WTC11 (cell line): ENCODE measurements around the gene CASR.

Experiments used
- ATF1 ChIP-seq: sonication (generic); formaldehyde crosslinking; IDR thresholded peaks from 2 replicates; pipeline ENCODE4 v1.8.1; 2023; ENCODE audit warnings: mild to moderate bottlenecking, moderate library complexity, missing genetic modification reagents
- CBFB ChIP-seq: sonication (generic); formaldehyde crosslinking; IDR thresholded peaks from 2 replicates; pipeline ENCODE4 v1.8.1; 2022; ENCODE audit warnings: mild to moderate bottlenecking, low read depth, missing genetic modification reagents
- CREM ChIP-seq: sonication (generic); formaldehyde crosslinking; IDR thresholded peaks from 2 replicates; pipeline ENCODE4 v1.8.1; 2022; ENCODE audit warnings: mild to moderate bottlenecking, missing genetic modification reagents, moderate library complexity
- CTCF ChIP-seq: fragments of 200-600 bp; IDR thresholded peaks from 2 replicates; pipeline ENCODE4 v1.8.0; 2022; ENCODE audit warnings: antibody characterized with exemption
- E2F1 ChIP-seq: sonication (generic); formaldehyde crosslinking; IDR thresholded peaks from 2 replicates; pipeline ENCODE4 v1.8.0; 2022; ENCODE audit warnings: mild to moderate bottlenecking, missing genetic modification reagents
- FOXP1 ChIP-seq: sonication (generic); formaldehyde crosslinking; IDR thresholded peaks from 2 replicates; pipeline ENCODE4 v1.8.0; 2022; ENCODE audit warnings: missing genetic modification reagents, mild to moderate bottlenecking, moderate library complexity, borderline replicate concordance
- JAZF1 ChIP-seq: fragments of 250-450 bp; sonication (Bioruptor Pico); IDR thresholded peaks from 2 replicates; pipeline ENCODE4 v1.9.0; 2021; ENCODE audit warnings: moderate library complexity, mild to moderate bottlenecking, inconsistent platforms
- RORB ChIP-seq: fragments of 250-450 bp; sonication (Bioruptor Pico); IDR thresholded peaks from 2 replicates; pipeline ENCODE4 v1.9.0; 2021; ENCODE audit warnings: mild to moderate bottlenecking
- SP1 ChIP-seq: sonication (generic); formaldehyde crosslinking; conservative IDR thresholded peaks from 2 replicates; pipeline ENCODE4 v1.8.1; 2022; ENCODE audit warnings: missing genetic modification reagents
- TEAD1 ChIP-seq: sonication (generic); formaldehyde crosslinking; IDR thresholded peaks from 2 replicates; pipeline ENCODE4 v1.8.0; 2022; ENCODE audit warnings: mild to moderate bottlenecking, missing genetic modification reagents
- ZNF138 ChIP-seq: sonication (generic); formaldehyde crosslinking; conservative IDR thresholded peaks from 2 replicates; pipeline ENCODE4 v1.8.1; 2022; ENCODE audit warnings: mild to moderate bottlenecking, moderate library complexity, missing genetic modification reagents
- ZNF219 ChIP-seq: sonication (generic); formaldehyde crosslinking; IDR thresholded peaks from 2 replicates; pipeline ENCODE4 v1.8.0; 2023; ENCODE audit warnings: missing genetic modification reagents, mild to moderate bottlenecking, borderline replicate concordance
- TF ChIP-seq, protein P1 (sequence below): sonication (generic); formaldehyde crosslinking; IDR thresholded peaks from 2 replicates; pipeline ENCODE4 v1.8.0; 2022; ENCODE audit warnings: mild to moderate bottlenecking, missing genetic modification reagents
- TF ChIP-seq, protein P2 (sequence below): sonication (generic); formaldehyde crosslinking; IDR thresholded peaks from 2 replicates; pipeline ENCODE4 v1.8.0; 2022; ENCODE audit warnings: mild to moderate bottlenecking, missing genetic modification reagents

- TF ChIP-seq CTCF (no peak), ZNF138 (no peak), CREM (CRISPR knock-in tag) (no peak), ZNF219 (no peak), JAZF1 (CRISPR knock-in tag) (no peak), CBFB (CRISPR knock-in tag) (no peak), TEAD1 (no peak), SP1 (CRISPR knock-in tag) (no peak), FOXP1 (CRISPR knock-in tag) (no peak), ATF1 (CRISPR knock-in tag) (no peak), RORB (CRISPR knock-in tag) (no peak), E2F1 (no peak)
- TF ChIP-seq, protein P1, sequence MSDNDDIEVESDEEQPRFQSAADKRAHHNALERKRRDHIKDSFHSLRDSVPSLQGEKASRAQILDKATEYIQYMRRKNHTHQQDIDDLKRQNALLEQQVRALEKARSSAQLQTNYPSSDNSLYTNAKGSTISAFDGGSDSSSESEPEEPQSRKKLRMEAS (CRISPR knock-in tag), result no peak
- TF ChIP-seq, protein P2, sequence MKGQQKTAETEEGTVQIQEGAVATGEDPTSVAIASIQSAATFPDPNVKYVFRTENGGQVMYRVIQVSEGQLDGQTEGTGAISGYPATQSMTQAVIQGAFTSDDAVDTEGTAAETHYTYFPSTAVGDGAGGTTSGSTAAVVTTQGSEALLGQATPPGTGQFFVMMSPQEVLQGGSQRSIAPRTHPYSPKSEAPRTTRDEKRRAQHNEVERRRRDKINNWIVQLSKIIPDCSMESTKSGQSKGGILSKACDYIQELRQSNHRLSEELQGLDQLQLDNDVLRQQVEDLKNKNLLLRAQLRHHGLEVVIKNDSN, result no peak
Observed at GRCh38 chr3:122227036-122227781, 43.7 kb downstream of the CASR start.
